ENCODE results near the gene DNAAF9. TPM values are rescaled to one million over a fixed set of nuclear protein-coding genes. Genes with fewer than 3 reads are reported as not detected.

The DNAAF9 gene
- total RNA-seq, 1 donor from 2014 or later: 14.1 TPM

DNA sequence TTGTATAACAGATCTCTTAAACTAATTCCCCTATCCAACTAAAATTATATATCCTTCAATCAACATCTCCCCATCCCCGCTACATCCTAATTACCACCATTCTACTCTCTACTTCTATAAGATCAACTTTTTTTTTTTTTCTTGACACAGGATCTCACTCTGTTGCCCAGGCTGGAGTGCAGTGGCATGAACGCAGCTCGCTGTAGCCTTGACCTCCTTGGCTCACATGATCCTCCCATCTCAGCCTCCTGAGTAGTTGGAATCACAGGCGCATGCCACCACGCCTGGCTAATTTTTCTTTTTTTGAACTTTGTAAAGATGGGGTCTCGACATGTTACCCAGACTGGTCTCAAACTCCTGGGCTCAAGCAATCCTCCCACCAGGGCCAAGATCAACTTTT, 5.0 kb downstream of the DNAAF9 start:
- Histone ChIP-seq H3K4me2 (no peak overlapping the region), H2AFZ (replicated peaks) (no peak overlapping the region), H3K36me3 (no peaks in the 10 kb centered on the region), H3K9ac (no peak overlapping the region), H3K27ac (no peak overlapping the region), H4K20me1 (ENCODE audit: low read depth) (peaks cover 37% of the 10 kb centered on the region), H3K4me3 (no peak overlapping the region), H3K27me3 (no peaks in the 10 kb centered on the region), H3K79me2 (ENCODE audit: low read depth) (peaks cover 57% of the 10 kb centered on the region), H3K9me3 (ENCODE audit: low read depth) (no peaks in the 10 kb centered on the region), H3K4me1 (peaks cover 3% of the 10 kb centered on the region), H3F3A (ENCODE audit: low read depth) (peaks cover 4% of the 10 kb centered on the region)
- TF ChIP-seq, protein P1, sequence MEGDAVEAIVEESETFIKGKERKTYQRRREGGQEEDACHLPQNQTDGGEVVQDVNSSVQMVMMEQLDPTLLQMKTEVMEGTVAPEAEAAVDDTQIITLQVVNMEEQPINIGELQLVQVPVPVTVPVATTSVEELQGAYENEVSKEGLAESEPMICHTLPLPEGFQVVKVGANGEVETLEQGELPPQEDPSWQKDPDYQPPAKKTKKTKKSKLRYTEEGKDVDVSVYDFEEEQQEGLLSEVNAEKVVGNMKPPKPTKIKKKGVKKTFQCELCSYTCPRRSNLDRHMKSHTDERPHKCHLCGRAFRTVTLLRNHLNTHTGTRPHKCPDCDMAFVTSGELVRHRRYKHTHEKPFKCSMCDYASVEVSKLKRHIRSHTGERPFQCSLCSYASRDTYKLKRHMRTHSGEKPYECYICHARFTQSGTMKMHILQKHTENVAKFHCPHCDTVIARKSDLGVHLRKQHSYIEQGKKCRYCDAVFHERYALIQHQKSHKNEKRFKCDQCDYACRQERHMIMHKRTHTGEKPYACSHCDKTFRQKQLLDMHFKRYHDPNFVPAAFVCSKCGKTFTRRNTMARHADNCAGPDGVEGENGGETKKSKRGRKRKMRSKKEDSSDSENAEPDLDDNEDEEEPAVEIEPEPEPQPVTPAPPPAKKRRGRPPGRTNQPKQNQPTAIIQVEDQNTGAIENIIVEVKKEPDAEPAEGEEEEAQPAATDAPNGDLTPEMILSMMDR (IDR thresholded peaks at IDR 0.05): no peak
- TF ChIP-seq EZH2 (IDR thresholded peaks at IDR 0.05) (no peak), EZH2phosphoT487 (IDR thresholded peaks at IDR 0.05) (no peak)
- Mint-ChIP-seq H3K36me3 (no peaks in the 10 kb centered on the region), H3K4me1 (peaks cover 14% of the 10 kb centered on the region), H3K27ac (no peak overlapping the region), H3K4me3 (no peak overlapping the region), H3K9me3 (no peaks in the 10 kb centered on the region), H3K27me3 (ENCODE audit: insufficient read depth, low read depth) (no peaks in the 10 kb centered on the region)
- no peak for DNase-seq (ENCODE audit: low spot score)

GRCh38 chr20:3400260-3401155, 7.0 kb downstream of the DNAAF9 start:
- no peaks in the 10 kb centered on the region for H3F3A ChIP-seq (ENCODE audit: low read depth)
- H3K27me3 ChIP-seq: no peaks in the 10 kb centered on the region
- Mint-ChIP-seq H3K27me3 (ENCODE audit: insufficient read depth, low read depth) (no peaks in the 10 kb centered on the region), H3K4me3 (no peak overlapping the region), H3K4me1 (peaks cover 5% of the 10 kb centered on the region), H3K9me3 (peaks cover 6% of the 10 kb centered on the region), H3K27ac (no peak overlapping the region), H3K36me3 (peaks cover 8% of the 10 kb centered on the region)
- peaks cover 47% of the 10 kb centered on the region for H3K79me2 ChIP-seq (ENCODE audit: low read depth)
- H3K9ac ChIP-seq: no peak overlapping the region
- no peaks in the 10 kb centered on the region for H3K36me3 ChIP-seq
- H4K20me1 ChIP-seq (ENCODE audit: low read depth): peaks cover 29% of the 10 kb centered on the region
- no peak overlapping the region for H3K27ac ChIP-seq
- no peak overlapping the region for H3K4me3 ChIP-seq
- no peak overlapping the region for H3K4me2 ChIP-seq
- TF ChIP-seq, protein P1 (IDR thresholded peaks at IDR 0.05): no peak
- TF ChIP-seq EZH2phosphoT487 (IDR thresholded peaks at IDR 0.05) (no peak), EZH2 (IDR thresholded peaks at IDR 0.05) (no peak)
- no peak overlapping the region for H2AFZ ChIP-seq (replicated peaks)
- DNase-seq (ENCODE audit: low spot score): no peak
- no peaks in the 10 kb centered on the region for H3K4me1 ChIP-seq
- H3K9me3 ChIP-seq (ENCODE audit: low read depth): no peaks in the 10 kb centered on the region

GRCh38 chr20:3398681-3399252, 8.7 kb downstream of the DNAAF9 start:
- Histone ChIP-seq H3K4me2 (no peak overlapping the region), H3F3A (ENCODE audit: low read depth) (no peaks in the 10 kb centered on the region), H3K4me1 (no peaks in the 10 kb centered on the region), H3K9ac (no peak overlapping the region), H3K4me3 (no peak overlapping the region), H3K27ac (no peak overlapping the region), H2AFZ (replicated peaks) (no peak overlapping the region), H3K36me3 (no peaks in the 10 kb centered on the region), H3K27me3 (no peaks in the 10 kb centered on the region), H4K20me1 (ENCODE audit: low read depth) (peaks cover 23% of the 10 kb centered on the region), H3K79me2 (ENCODE audit: low read depth) (peaks cover 35% of the 10 kb centered on the region), H3K9me3 (ENCODE audit: low read depth) (no peaks in the 10 kb centered on the region)
- Mint-ChIP-seq H3K27me3 (ENCODE audit: insufficient read depth, low read depth) (no peaks in the 10 kb centered on the region), H3K4me3 (no peak overlapping the region), H3K27ac (no peak overlapping the region), H3K4me1 (no peaks in the 10 kb centered on the region), H3K36me3 (peaks cover 8% of the 10 kb centered on the region), H3K9me3 (peaks cover 11% of the 10 kb centered on the region)
- no peak for DNase-seq (ENCODE audit: low spot score)
- TF ChIP-seq EZH2phosphoT487 (IDR thresholded peaks at IDR 0.05) (no peak), EZH2 (IDR thresholded peaks at IDR 0.05) (no peak)
- TF ChIP-seq, protein P1 (IDR thresholded peaks at IDR 0.05): no peak

All from neural progenitor cell (in vitro differentiated cells).